GM18498 (cell line): ENCODE results near the gene PIP5K1B.

Experiments used
- ATAC-seq: cut with Tn5 transposase; IDR thresholded peaks from one replicate; pipeline ENCODE4 v1.9.1; 2021; ENCODE audit warnings: mild to moderate bottlenecking, moderate library complexity; ENCODE audit not compliant: unreplicated experiment

The PIP5K1B gene

GRCh38 chr9:68843239-68843638, 138.2 kb downstream of the PIP5K1B start:
- ATAC-seq = no peak

DNA sequence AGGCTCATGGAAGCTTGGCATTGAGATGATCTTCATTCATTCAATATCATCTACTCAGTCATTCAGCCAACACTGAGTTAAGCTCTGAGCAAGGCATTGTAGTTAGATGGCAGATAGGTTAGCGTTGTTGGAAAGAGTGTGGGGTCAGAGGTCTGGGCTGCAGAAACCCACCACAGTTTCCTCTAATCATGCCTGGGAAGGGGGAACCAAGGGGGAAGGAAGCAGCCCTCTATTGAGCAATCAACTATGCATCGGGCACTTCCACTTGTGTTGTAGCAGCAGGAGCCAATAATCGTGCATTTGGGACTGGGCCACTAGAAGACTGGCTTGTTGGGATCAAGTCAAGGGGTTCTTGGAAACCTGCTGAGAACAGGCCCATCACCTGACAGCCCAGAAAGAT, 139.1 kb downstream of the PIP5K1B start:
- no peak for ATAC-seq

GRCh38 chr9:68844631-68845612, 139.9 kb downstream of the PIP5K1B start:
- peak; percentile 73 for ATAC-seq

DNA sequence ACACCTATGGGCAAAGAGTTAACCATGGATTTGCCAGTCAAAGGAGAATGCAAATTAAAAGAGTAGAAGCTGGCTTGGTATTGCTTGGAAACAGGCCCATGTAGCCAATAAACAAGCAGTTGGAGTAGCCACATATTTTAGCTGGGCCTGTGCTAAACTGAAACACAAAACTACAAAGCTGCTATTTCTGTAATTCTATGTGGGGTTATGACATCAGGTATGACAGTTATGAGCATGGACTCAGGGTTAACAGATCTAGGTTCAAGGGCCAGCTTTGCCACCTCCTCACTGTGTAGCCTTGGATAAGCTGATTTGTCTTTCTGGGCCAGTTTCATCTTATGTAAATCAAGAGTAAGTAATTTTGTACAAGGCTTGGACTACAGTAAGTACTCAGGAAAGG, 142.7 kb downstream of the PIP5K1B start:
- ATAC-seq = peak; percentile 55

DNA sequence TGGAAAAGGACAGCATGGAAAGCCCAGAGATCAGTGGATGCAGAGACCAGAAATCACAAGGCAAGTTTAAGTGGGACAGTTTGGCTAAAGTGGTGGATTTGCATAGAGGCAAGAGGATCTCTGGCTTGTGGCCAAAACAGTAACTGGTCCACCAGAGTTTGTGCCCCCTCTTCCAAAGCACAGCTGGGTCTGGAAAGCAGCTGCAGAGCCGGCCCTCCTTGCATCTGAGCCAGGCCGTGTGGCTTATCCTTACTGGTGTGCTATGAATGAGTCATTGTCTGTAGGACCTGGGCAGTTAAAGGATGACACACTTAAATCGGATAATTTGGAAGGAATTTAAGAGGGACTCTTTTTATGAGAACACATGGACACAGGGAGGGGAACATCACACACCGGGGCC, 146.6 kb downstream of the PIP5K1B start:
- ATAC-seq = no peak

- ATAC-seq = no peak
Measured at GRCh38 chr9:68852941-68853340, 147.9 kb downstream of the PIP5K1B start.

DNA sequence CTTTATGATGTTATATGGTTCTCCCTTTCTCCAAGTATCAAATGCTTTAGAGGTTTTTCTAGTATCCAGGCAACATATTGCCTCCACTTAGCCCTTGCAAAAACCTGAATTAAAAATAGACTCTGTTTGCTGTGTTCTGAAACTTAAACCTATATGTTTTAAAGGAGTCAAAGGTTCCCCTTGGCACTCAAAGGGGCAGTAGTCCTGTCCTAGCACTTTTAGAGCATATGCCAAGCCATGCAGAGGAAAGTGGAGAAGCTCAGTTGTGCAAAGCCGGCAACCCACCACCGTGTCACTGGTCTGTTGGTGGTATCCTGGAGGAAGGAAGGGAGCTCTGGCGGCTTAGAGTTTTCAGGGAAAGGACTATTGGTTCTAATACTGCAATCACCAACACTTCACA, 154.3 kb downstream of the PIP5K1B start:
- ATAC-seq = no peak

DNA sequence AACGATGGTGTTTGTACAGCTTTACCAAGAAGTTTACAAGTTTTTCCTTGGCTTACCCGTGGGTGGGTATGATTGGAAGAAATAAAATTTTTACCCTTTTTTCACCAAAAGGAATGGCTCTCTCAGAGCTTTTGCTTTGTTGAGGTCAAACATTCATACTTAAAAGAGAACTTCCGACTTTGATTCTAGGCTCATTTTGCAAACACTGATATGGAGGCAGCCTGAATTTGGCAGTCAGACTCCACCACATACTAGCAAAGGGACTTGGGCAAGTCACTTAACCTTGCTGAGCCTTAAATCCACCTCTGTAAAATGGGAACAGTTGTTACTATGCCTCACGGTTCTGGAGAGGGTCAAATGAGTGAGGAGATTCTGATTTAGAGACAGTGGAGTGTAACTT, 155.4 kb downstream of the PIP5K1B start:
- ATAC-seq = no peak

DNA sequence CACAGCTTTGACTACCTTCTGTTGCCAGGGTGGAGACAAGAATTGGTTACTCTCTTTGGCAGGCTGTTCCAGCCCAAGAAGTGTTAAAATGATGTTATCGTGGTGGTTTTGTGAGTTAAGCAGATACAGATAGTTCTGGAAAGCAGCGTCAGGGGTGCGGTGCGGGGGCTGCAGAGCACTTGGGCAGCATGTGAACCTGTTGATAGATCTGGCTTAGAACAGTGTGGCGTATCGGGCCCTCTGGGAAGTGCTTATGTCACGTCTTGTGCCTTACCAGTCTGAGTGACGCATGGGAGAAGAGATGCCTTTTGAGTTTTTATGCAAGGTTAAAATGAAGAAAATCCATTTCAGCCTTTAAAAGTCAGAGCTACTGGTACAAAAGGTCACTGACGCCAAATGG, 156.4 kb downstream of the PIP5K1B start:
- ATAC-seq = no peak

- no peak for ATAC-seq
Measured at GRCh38 chr9:68867066-68867465, 162.0 kb downstream of the PIP5K1B start.

DNA sequence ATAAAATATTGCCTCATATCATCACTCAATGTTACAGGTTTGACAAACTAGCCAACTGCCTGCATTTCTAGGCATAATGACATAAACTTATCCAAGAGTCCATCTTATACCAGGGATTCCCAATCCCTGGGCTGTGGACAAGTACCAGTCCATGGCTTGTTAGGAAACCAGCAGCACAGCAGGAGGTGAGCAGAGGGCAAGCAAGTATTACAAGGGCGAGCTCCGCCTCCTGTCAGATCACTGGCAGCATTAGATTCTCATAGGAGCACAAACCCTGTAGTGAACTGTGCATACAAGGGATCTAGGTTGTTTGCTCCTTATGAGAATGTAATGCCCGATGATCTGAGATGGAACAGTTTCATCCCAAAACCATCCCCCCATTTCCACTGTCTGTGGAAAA, 164.0 kb downstream of the PIP5K1B start:
- no peak for ATAC-seq

GRCh38 chr9:68870086-68870485, 165.0 kb downstream of the PIP5K1B start:
- no peak for ATAC-seq

GRCh38 chr9:68871236-68871635, 166.2 kb downstream of the PIP5K1B start:
- no peak for ATAC-seq

DNA sequence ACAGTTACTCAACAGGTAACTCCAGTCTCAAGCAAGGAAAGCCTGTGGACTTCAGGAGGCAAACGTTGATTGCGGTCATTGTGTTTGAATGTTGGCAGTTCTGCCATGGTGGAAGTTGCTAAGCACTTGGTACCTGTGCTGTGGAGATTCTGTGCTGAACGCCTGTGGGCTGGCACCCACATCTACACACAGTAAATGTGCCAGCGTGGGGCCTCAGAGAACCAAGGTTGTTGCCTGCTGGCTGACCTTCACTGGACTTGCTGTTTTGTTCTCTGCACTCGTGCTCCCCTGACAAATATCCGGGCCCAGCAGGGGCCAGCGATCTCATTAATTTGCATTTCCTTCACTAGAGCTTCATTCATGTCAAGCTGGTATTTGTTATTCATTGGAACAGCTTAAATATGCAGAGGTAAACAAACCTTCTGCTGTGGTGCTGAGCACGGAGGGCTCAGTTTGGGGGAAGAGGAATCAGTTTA, 167.0 kb downstream of the PIP5K1B start:
- no peak for ATAC-seq

- no peak for ATAC-seq
Measured at GRCh38 chr9:68873179-68873578, 168.1 kb downstream of the PIP5K1B start.

DNA sequence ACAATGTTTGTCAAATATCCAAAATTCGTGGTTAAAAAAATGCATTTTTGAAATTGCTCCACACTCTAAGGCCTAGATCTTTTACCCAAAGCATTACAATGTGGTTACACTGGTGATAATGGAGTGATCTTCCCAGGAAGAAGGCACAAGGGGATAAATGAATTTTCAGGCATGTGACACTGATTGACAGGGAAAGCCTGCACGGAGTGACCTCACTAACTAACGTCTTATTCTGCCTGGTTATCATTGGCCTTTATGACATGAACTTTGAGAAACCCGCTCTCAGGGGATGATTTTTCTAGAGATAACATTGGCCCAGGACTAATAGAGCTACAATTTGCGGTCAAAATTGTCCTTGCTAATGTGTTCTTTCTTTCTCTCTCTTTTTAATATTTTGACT, 171.2 kb downstream of the PIP5K1B start:
- ATAC-seq = no peak

DNA sequence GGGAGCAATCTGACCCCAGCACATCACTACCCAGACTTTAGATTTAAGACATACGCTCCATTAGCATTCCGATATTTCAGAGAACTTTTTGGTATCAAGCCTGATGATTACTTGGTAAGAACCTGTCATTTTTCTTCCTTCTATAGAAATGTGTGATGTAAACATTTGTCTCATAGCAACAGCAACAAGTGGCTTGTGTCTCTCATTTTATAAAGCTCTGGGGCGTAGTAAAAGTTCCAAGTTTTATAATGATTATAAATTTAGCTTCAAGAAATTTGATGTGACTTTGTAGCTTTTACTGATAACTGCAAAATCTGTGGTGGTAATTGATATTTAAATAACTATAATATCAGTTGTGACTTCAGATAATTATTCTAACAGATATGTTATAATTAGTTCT, 171.6 kb downstream of the PIP5K1B start:
- no peak for ATAC-seq

DNA sequence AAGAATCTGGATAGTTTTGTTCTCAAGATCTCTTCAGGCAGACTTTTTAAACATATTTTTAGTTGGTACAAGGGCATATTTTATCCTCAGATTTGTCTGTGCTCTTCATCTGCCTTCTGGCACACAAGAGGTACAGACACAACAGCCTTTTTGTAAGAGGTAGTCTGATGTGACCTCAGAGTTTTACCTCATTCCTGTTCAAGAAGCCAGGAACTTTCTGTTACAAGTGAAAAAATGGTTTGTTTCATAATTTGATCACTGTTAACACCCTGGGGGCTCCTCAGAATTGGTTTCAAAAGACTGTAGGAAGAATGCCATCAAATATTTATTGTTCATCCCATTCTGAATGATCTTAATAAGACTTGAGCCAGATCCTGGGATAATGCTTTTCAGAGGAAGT, 172.2 kb downstream of the PIP5K1B start:
- ATAC-seq = no peak

- ATAC-seq = no peak
Measured at GRCh38 chr9:68878450-68878849, 173.4 kb downstream of the PIP5K1B start.

DNA sequence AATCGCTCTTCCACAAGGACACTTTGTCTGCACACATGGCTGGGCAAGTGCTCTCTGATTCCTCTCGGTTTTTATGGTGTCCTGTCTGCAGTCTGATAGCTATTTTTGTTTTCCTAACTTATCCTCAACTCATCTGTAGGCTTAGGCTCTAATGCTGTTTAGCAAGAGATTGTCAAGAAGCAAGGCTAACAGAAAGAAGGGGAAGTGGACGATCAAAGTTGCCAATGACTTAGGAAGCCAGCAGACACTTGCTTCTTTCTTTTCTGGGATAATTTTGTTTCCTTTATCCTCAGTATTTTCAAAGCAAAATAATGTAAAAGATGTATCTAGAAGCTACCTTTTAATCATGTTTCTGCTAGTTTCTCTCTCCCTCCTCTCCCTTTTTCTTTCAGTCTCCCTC, 178.2 kb downstream of the PIP5K1B start:
- no peak for ATAC-seq

- ATAC-seq = no peak
Measured at GRCh38 chr9:68887232-68887631, 182.2 kb downstream of the PIP5K1B start.

DNA sequence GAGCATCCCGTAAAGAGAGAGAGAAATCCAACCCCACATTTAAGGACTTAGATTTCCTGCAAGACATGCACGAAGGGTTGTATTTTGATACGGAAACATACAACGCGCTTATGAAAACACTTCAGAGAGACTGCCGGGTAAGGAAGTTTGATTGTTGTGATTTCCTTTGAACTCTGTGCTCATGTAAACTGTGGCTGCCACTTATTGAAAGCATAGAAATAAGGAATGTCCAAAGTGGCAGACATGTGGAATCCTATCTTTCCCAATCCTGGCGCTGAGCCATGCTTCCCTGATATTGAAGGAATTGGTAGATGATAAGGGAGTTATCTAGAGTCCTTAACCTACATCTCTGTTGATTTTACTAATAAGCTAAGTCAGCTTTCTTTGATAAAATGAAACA, 189.5 kb downstream of the PIP5K1B start:
- no peak for ATAC-seq
